KBM-7 (cell line): ENCODE data around the gene POU2AF3.

Experiments
- DNase-seq: peaks from one replicate; pipeline ENCODE4 v3.0.0-alpha.2; 2015
- in situ Hi-C: fragments of 300-500 bp; cut with MboI; formaldehyde crosslinking; loops from 2 replicates; pipeline ENCODE4 v1.14.3; 2020; ENCODE audit warnings: low sequenced_read_pairs, low pct_unique_long_range_greater_than_20kb, mixed read lengths

The POU2AF3 gene

DNA sequence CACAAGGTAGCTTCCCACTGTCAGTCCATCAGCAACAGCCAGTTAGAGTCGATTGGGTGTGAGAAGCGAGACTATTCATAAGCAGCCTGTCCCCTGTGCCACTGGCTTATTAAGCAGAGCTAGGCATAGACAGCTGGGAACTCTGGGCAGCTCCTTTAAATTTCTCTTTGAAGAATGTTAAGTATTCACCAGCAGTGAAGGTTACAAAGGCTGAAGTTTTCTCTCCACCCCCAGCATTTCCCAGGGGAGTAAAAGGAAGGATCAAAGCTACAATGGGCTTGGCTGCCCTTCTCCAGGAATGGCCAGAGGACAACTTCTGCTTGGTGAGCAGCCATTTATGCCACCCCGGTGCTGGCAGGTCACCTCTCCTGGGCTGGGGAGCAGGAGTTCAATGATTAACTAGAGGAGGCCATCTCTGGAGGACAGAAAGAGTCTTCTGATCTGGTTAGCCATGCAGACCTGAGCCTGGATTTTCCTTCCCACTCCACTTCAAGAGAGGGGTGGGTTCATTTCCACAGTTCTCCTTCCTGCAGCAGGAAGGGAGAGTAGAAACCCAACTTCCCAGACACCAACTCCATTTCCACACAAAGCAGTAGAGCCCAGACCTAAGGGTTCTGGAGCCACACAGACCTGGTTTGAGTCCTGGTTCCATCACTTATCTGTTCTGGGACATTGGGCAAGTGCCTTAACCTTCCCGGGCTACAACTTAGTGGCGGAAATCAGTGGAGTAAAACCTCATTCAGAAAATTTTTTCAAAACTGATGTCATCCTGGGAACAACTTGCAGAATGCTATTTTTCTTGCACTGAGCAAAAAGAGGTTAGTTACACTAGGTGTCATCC, 22.6 kb downstream of the POU2AF3 start:
- no peak for DNase-seq
- in situ Hi-C loops, result no loop called here

DNA sequence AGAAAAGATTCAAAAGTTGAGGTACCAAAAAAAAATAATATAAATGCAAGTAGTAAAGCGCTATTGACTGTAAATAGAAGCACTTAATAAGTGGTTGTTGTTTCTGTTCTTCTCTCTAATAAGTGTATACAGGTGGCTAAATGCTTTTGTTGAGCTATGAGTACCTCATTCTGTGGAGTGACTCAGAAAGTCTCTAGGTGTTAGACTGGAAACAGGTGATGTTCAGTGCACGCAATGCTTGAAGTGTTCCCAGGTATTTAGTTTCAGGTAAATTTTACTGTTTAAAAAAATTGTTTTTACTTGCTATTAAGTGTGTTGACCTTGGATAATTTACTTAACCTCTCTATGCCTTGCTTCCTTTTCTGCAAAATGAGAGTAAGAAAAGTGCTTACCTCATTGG, 24.2 kb downstream of the POU2AF3 start:
- in situ Hi-C loops, result no loop called here
- no peak for DNase-seq

DNA sequence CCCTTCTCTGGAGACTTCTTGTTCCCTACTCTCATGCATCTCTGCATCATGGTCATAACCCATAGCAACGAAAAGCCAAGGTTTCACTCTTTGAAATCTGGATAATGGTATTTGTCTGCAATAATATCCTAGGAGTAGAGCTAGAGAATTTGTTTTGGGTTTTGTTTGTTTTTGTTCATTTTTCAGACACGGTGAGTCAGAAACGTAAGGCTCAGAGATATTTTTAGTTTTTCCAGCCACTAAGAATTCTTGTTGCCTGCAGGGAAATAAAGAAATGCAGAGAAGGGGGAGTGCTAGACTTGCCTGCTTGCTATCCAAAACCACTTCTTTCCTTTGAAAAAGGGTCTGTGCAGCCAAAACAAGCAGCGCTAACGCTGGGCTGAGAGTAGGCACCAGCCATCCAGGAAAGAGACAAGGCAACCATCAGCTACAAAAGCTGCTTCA, 26.0 kb downstream of the POU2AF3 start:
- no peak for DNase-seq
- in situ Hi-C loops, result no loop called here

DNA sequence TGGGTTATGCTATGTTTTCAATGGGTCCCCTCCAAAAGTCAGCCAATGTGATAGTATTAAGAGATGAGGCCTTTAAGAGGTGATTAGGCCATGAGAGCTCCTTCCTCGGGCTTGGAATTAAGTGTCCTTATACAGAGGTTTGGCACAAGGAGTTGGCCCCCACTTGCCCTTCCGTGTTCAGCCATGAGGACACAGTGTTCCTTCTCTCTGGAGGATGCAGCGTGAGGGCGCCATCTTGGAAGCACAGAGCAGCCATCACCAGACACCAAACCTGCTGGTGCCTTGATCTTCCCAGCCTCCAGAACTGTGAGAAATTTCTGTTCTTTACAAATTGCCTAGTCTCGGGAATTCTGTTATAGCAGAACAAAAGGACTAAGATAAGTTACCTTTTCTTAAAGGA, 26.9 kb downstream of the POU2AF3 start:
- DNase-seq, result no peak
- in situ Hi-C loops, result no loop called here

DNA sequence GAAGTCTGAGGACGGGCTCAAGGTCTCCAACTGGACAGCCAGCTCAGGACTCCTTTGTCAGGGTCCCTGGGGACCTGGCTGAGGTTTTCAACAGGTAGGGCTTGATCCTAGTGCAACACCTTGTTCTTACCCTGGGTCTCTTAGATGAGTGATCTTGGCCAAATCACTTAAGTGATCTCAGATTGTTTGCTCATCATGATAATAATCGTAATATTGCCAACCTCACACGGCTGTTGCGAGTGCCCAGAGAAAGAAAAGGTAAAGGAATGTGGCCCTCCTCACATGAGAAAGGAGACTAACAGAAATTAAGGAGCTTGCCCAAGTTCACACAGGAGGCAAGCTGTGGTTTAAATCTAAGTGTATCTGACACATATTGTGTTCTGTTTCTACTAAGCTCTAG, 28.5 kb downstream of the POU2AF3 start:
- in situ Hi-C loops, result no loop called here

DNA sequence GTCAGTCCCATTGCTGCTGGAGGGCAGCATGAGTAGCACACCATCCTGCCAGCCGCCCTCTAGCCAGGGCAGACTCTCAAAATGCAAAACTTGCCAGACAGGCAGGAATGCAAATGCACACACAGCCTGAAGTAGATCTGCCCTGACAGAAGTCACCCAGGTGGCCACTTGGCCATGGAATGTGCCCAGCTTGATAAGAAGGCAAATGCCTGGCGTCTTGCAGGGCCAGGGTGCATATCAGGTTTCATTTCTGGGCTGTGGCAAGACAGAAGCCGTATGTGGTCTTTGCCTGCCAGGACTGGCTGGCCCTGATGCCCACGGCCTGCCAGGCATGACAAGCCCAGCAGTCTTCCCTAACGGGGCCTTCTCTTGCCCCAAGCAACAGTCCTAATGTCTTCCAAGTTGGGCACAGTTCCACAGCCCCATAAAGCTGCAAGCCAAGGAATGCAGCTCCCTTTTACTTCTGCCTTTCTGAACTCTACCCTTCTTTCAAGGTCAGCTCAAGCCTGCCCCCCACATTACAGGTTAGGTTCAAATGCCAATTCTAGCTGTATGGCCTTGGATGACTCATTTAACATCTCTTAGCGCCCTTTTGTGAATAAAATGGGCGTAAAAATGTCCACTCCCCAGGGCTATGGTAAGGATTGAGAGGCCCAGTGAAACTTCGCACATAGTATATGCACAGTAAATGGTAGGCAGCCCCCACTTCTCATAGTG, 29.7 kb downstream of the POU2AF3 start:
- in situ Hi-C loops, result no loop called here
- no peak for DNase-seq

More for the DNA sequence above, 28.5 kb downstream of the POU2AF3 start:
- no peak for DNase-seq

DNA sequence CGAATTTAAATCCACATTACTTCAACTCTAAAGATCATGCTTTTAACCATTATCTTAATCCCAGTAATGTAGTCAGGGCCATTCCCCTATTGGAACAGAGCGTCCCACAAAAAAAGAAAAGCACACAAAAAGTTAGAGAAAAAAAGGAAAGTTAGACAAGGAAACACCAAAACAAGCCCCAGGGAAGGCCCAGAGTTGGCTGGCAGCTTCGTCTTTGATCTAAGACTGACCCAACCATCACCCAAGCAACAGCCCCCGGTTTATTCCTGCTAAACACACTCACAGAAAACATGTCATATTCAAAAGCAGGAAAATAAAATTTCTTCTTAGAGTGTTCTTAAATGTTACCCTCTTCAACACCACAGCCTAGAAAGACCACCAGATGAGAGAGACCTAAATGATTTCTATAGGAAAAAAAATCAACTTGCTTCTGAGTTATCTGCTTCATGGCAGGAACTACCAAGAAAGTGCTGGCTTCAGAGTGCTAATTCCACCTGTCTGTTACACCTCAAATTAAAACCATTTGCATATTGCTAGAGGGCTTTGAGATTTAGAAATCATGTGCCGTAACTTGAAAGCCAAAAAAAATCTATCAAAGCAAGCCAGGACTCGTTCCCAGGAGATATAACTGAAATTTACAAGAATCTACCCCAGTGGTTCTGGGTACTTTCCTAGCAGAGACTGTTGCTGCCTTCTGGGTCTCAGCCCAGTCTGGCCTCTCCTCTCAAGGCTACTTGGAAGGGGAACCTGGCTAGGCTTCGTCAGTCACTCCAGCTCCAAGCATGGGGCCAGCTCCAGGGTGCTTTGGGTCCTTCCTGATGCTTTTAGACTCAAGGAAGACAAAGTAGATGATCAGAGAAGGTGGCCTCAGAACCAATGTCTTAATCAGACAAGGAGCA, 31.2 kb downstream of the POU2AF3 start:
- no peak for DNase-seq
- in situ Hi-C loops, result no loop called here

DNA sequence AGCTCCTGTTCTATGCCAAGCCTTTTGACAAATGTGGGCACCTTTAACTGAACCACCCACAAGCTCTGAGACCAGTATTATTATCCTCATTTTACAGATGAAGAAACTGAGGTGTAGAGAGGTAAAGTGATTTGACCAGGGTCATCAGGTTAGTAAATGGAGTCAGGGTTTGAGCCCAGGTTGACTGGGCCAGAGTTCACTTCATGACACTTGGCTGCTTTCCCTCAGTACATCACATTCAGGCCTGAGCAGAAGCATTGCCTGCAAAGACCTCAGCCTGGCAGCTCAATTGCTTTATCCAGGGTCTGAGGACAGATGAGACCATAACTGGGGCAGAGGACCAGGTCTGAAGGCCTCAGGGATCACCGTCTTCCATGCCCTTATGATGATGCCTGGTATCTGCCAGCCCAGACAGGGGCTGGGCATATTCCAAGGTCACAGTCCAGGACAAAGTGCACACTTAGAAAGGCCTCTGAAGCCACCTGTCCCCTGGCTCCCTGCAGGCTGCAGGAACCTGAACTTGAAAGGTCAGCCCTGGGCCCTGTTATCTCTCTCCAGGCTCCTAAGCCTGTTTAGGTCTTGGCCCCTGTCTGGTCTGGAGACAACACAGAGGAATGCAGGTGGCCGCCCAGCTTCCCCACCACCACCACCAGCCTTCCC, 32.0 kb downstream of the POU2AF3 start:
- in situ Hi-C loops, result no loop called here
- DNase-seq, result no peak

DNA sequence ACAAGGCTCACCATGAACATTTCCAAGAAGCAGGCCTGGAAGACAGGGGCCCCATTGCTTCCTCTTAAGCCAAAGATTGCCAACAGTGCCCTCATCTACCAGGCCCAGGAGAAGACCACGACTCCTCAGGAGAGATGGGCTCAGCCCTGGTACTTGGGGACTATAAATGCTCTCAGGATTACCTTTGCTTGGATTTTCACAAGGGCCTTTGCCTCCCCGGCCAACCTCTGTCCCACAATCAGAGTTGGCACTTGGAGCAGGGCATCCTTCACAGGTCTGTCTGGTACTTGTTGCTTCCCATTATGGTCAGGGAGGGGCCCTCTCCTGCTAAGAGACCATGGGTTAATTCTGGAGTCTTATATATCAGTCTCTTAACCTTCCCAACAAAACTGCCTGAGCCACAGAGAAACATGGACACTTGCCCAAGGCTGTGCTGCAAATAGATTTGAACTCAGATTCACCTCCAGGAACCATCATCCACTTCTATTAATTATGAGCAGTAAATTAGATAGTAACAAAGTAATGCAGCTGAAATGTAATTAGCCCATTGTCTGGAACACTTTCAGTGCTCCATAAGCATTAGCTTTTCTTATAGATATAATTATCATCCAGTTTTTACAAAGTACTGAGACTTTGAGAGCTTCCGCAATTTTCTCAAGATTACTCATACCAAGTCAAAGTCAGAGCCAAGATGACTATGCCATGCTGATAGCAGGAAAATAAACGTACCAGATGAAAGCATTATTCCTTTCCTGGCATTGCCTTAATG, 33.5 kb downstream of the POU2AF3 start:
- no peak for DNase-seq
- in situ Hi-C loops, result no loop called here

DNA sequence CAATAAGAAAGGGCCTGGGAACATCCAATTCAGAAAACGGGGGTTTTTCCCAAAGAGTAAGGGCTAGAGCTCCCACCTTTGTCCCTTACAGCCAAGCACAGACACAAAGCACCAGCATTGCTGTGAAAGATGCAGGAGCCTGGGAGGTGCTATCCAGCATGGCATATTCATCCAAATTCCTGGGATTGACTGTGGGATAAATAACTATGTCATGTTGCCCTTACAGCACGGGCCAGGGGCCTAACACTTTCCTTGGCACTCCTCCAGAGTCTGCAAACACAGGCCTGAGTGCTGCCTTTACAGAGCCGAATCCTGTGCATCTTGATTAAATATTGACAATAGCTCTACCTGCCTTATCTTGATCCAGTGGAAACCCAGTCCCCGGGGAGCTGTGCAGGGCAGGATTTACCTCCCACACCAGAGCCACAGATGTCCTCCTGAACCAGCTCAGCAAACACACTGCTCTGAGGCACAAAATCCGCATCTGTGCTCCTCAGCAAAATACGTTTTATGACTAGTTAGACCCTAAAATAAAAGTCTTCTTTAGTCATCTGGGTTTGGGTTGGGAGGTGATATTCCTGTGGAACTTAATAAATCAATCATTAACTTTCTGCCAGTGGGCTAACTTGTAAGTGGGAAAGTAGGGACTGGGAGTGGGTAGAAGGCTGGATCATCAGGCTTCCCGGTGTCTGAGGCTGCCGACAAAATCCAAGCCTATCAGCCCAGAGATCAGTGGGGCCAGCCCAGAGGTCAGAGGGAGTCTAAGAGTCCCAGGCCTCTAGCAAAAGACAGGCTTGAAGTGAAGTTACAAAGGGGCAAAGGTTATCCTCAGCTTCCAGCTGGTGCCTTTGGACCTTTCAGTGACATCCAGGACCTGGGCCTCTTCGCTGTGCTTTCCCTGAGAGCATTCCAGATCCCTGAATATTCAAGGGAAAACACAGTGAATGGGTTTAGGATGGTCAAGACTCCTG, 36.5 kb downstream of the POU2AF3 start:
- in situ Hi-C loops, result no loop called here
- no peak for DNase-seq

DNA sequence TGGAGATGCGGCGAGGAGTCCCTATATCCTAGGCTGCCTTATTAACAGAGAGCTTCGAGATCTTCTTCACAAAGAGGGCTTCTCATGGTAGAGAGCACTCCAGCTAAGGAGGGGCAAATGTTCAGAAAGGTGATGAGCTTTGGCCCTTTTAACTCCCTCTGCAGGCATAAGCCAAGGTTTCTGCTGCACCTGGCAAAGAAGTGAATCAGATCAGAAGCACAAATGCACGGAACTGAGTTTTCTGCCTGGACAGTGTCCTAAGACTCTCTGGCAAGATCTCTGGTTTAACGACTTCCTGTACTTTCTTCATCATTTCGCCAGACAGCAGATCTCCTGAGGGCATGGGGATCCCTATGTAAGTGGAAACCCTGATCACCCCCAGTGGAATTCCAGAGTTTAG, 37.2 kb downstream of the POU2AF3 start:
- in situ Hi-C loops, result no loop called here
- DNase-seq, result no peak

DNA sequence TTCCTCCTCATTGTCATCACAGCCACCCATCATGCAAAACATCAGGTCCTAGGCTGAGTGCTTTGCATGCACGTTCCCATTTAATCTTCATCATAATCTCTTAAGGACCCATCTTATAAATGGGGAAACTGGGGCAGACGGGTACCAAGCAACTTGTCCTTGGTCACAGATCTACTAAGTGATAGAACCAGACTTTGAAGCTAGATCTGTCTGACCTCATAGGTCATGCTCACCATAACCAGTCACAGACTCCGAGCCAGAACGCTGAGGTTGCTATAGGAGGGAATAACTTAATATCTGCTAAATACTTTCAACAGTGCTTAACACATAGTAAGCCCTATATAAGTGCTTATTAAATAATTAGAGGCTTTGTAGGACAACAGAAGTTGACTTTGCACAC, 37.7 kb downstream of the POU2AF3 start:
- no peak for DNase-seq
- in situ Hi-C loops, result no loop called here

DNA sequence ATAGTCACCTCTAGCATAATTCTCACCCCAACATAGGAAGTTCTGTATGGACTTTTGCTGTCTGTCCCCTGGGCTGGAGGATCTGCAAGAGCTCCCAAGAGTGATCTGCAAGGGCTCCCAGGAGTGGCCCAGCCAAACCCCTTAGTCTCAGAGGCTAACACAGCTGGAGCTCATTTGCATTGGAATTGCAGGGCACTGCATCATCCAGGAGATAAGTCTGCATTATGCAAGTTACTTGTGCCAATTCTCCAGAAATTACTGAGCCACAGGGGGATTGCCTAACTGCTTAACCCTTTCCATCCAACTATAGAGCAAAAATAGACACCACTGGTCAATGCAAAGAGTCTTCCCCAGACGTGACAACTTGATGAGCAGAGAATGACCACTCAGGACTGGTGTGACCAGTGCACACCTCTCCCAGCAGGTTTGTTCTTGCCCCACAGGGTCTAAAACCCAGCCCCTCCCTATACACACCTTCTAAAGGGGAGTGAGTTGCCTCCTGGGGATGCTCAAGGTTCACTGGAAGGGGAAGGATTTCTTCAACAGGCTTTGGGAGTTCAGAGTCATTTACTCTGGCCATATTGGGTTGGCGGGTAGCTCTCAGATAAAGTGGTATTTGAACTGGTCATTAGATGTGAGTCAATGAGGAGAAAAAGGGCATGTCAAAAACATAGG, 38.4 kb downstream of the POU2AF3 start:
- in situ Hi-C loops, result no loop called here
- no peak for DNase-seq

DNA sequence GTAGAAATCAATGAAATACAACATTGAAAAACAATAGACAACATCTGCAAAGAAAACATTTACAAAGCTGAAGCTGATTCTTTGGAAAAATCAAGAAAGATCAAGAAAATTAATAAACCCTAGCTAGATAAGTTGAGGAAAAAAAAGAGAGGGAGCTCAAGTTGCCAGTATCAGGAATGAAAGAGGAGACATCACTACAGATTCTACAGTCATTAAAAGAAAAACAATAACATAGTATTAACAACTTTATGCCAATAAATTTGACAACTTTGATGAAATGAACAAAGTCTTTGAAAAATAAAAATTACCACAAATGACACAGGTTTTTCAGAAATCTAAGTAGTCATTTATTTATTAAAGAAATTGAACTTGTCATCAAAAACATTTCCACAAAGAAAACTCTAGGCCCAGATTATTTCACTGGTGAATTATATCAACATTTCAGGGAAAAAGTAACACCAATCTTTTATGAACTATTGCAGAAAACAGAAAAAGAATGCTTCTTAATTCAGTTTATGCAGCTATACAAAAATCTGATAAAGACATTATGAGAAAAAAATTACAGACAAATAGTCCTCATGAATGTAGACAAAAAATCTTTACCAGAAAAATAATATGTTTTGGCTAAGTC, 41.5 kb downstream of the POU2AF3 start:
- in situ Hi-C loops, result no loop called here
- no peak for DNase-seq

DNA sequence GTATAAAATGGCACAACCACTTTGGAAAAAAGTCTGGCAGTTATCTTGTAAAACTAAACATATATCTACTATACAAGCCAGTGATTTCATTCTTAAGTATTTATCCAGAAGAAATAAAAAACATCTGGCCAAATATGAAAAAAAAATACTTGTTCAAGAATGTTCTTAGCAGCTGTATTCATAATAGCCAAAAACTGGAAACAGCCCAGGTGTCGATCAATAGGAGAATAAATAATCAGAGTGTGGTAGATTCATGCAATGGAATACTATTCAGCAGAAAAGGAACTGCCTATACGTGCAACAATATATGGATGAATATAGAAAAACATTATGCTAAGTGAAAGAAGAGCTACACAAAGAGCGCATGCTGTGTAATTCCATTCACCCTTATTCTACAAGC, 44.0 kb downstream of the POU2AF3 start:
- in situ Hi-C loops, result no loop called here
- DNase-seq, result no peak

DNA sequence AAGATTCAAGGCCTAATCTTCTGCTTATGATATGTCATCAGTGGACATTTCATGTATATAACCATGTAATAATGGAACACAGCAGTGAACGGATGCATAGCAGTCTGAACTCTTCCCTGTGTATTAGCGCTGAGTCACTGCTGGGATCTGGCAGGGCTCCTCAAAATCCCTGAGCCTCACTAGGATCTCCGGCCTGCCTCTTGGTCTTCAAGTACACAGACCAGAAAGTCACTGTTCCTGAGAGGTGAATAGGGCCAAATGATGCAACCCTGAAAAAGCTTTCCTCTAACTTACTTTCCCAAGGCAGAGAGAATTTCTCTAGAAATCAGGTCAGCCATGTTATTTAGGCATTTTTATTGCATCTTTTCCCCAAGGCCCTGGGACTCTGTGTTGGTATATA, 45.7 kb downstream of the POU2AF3 start:
- DNase-seq, result no peak
- in situ Hi-C loops, result no loop called here
